Activated T-helper 1 cell treated with anti-CD3 and anti-CD28 coated beads, Interleukin-2, amount 50 U/mL, for 16 hours (primary cell): ENCODE measurements around the gene ERI2.
"Not testable (repeated sequence)": the region's sequence is repeated elsewhere in the genome, so short reads cannot be mapped to it uniquely, and the experiment has no call there.

ENCODE experiments used
- DNase-seq, 2 donors: peaks; one replicate each; pipeline ENCODE4 v3.0.0-alpha.2; 2020; ENCODE audit warnings: low read depth in 1 of 2, low spot score in 1 of 2

The ERI2 gene

GRCh38 chr16:20765732-20766131, 40.5 kb downstream of the ERI2 start:
- no peak for DNase-seq

GRCh38 chr16:20764448-20764847, 41.8 kb downstream of the ERI2 start:
- not testable (repeated sequence) for DNase-seq

- DNase-seq: peak; percentile 12 to 33
Measured at GRCh38 chr16:20763461-20764232, 42.6 kb downstream of the ERI2 start, which contains the start of gene ACSM3. Gene ACSM3 (plus strand): TSS chr16:20764014. CDS start chr16:20770035, 6,021 bp downstream.

- DNase-seq: no peak
Measured at GRCh38 chr16:20762404-20763123, 43.7 kb downstream of the ERI2 start.

- no peak for DNase-seq
Measured at GRCh38 chr16:20761175-20761574, 45.1 kb downstream of the ERI2 start.

- no peak for DNase-seq
Measured at GRCh38 chr16:20760346-20760745, 45.9 kb downstream of the ERI2 start.

- DNase-seq: not testable (repeated sequence)
Measured at GRCh38 chr16:20755799-20756198, 50.5 kb downstream of the ERI2 start.

- no peak for DNase-seq
Measured at GRCh38 chr16:20755238-20755637, 51.0 kb downstream of the ERI2 start.

GRCh38 chr16:20753727-20754126, 52.5 kb downstream of the ERI2 start:
- DNase-seq: no peak

- no peak for DNase-seq
Measured at GRCh38 chr16:20750558-20750957, 55.7 kb downstream of the ERI2 start.

- no peak for DNase-seq
Measured at GRCh38 chr16:20749474-20749873, 56.8 kb downstream of the ERI2 start.

- no peak for DNase-seq
Measured at GRCh38 chr16:20747030-20747816, 59.0 kb downstream of the ERI2 start.

GRCh38 chr16:20746461-20746860, 59.8 kb downstream of the ERI2 start:
- DNase-seq: no peak
